Endothelial cell (in vitro differentiated cells): Measurements from ENCODE around the gene CLEC2A. TPM values are rescaled to one million over a fixed set of nuclear protein-coding genes. Genes with fewer than 3 reads are reported as not detected.
A peak's percentile ranks its signal among the peaks of the same experiment; 100 is the strongest.
"Not testable (repeated sequence)": the region's sequence is repeated elsewhere in the genome, so short reads cannot be mapped to it uniquely, and the experiment has no call there.

ENCODE experiments used
- DNase-seq: peaks from one replicate; pipeline ENCODE4 v3.0.0; 2021; ENCODE audit warnings: low spot score
- H3K27ac Mint-ChIP-seq: one replicate; pipeline ENCODE4 v1.8.0; 2021; ENCODE audit warnings: mixed read lengths, inconsistent platforms; ENCODE audit not compliant: unreplicated experiment
- H3K27me3 Mint-ChIP-seq: one replicate; pipeline ENCODE4 v1.8.0; 2021; ENCODE audit warnings: mild to moderate bottlenecking, moderate library complexity, mixed read lengths, inconsistent platforms; ENCODE audit not compliant: unreplicated experiment
- H3K36me3 Mint-ChIP-seq: one replicate; pipeline ENCODE4 v1.8.0; 2021; ENCODE audit warnings: mild to moderate bottlenecking, low read depth, mixed read lengths, inconsistent platforms; ENCODE audit not compliant: unreplicated experiment
- H3K4me1 Mint-ChIP-seq: one replicate; pipeline ENCODE4 v1.8.0; 2021; ENCODE audit warnings: mild to moderate bottlenecking, mixed read lengths, inconsistent platforms; ENCODE audit not compliant: unreplicated experiment
- H3K4me3 Mint-ChIP-seq: one replicate; pipeline ENCODE4 v1.8.0; 2021; ENCODE audit warnings: mild to moderate bottlenecking, mixed read lengths, inconsistent platforms; ENCODE audit not compliant: unreplicated experiment
- H3K9me3 Mint-ChIP-seq: one replicate; pipeline ENCODE4 v1.8.0; 2021; ENCODE audit warnings: mixed read lengths, inconsistent platforms; ENCODE audit not compliant: unreplicated experiment
- CTCF ChIP-seq: fragments of 200-600 bp; sonication (generic); IDR thresholded peaks from one replicate; pipeline ENCODE4 v1.5.0; 2021; ENCODE audit warnings: antibody characterized with exemption; ENCODE audit not compliant: unreplicated experiment
- long read RNA-seq: library from polyadenylated mRNA; unstranded; transcript quantifications from one replicate; pipeline ENCODE4 v2.0.0, GENCODE V29; 2020; ENCODE audit not compliant: unreplicated experiment
- total RNA-seq: library from RNA; stranded (reverse); fragmentation: NEBNext Ultra II Directional; extraction: Animal tissue kit (Norgen Biotek cat#: 25700); gene quantifications from one replicate; pipeline ENCODE4 v1.2.1, GENCODE V29; 2021; ENCODE audit not compliant: unreplicated experiment

Gene CLEC2A
- total RNA-seq: not detected
- long read RNA-seq: 0 reads

GRCh38 chr12:9932270-9932669 lies at the start of gene CLEC2A:
TSS of gene CLEC2A (minus strand) at chr12:9932370. CDS start at chr12:9932329, 41 bp downstream.
- no peaks in the 10 kb centered on the region for H3K9me3 Mint-ChIP-seq
- H3K36me3 Mint-ChIP-seq: no peaks in the 10 kb centered on the region
- no peak within 1 kb of the TSS for H3K4me3 Mint-ChIP-seq
- no peaks in the 10 kb centered on the region for H3K4me1 Mint-ChIP-seq
- no peaks in the 10 kb centered on the region for H3K27me3 Mint-ChIP-seq
- no peak for TF ChIP-seq CTCF
- no peak for DNase-seq
- H3K27ac Mint-ChIP-seq: no peak within 1 kb of the TSS

- no peaks in the 10 kb centered on the region for H3K4me1 Mint-ChIP-seq
- peaks cover 9% of the 10 kb centered on the region for H3K36me3 Mint-ChIP-seq
- no peak for DNase-seq
- H3K9me3 Mint-ChIP-seq: peaks cover 8% of the 10 kb centered on the region
- no peak overlapping the region for H3K4me3 Mint-ChIP-seq
- no peak overlapping the region for H3K27ac Mint-ChIP-seq
- no peaks in the 10 kb centered on the region for H3K27me3 Mint-ChIP-seq
- TF ChIP-seq CTCF: no peak
These were observed 48.0 kb upstream of the CLEC2A start for GRCh38 chr12:9980126-9980525.

GRCh38 chr12:9977916-9978315 lies 45.7 kb upstream of the CLEC2A start:
- peaks cover 8% of the 10 kb centered on the region for H3K9me3 Mint-ChIP-seq
- no peaks in the 10 kb centered on the region for H3K4me1 Mint-ChIP-seq
- DNase-seq: no peak
- H3K4me3 Mint-ChIP-seq: no peak overlapping the region
- no peak for TF ChIP-seq CTCF
- H3K27ac Mint-ChIP-seq: no peak overlapping the region
- H3K36me3 Mint-ChIP-seq: peaks cover 9% of the 10 kb centered on the region
- H3K27me3 Mint-ChIP-seq: no peaks in the 10 kb centered on the region

GRCh38 chr12:9976626-9977025 lies 44.5 kb upstream of the CLEC2A start:
- H3K27me3 Mint-ChIP-seq, H3K36me3 Mint-ChIP-seq, H3K4me1 Mint-ChIP-seq, H3K9me3 Mint-ChIP-seq, DNase-seq, H3K27ac Mint-ChIP-seq: not testable (repeated sequence)
- peak overlapping the region; percentile 37 for H3K4me3 Mint-ChIP-seq

GRCh38 chr12:9975614-9976013 lies 43.4 kb upstream of the CLEC2A start:
- H3K4me3 Mint-ChIP-seq: no peak overlapping the region

GRCh38 chr12:9974731-9975130 lies 42.6 kb upstream of the CLEC2A start:
- not testable (repeated sequence) for H3K27me3 Mint-ChIP-seq, H3K4me3 Mint-ChIP-seq, H3K4me1 Mint-ChIP-seq

More at GRCh38 chr12:9975614-9976013, 43.4 kb upstream of the CLEC2A start:
- no peak for TF ChIP-seq CTCF
- H3K27ac Mint-ChIP-seq: no peak overlapping the region
- H3K4me1 Mint-ChIP-seq: no peaks in the 10 kb centered on the region
- DNase-seq: no peak
- H3K9me3 Mint-ChIP-seq: peaks cover 8% of the 10 kb centered on the region
- H3K27me3 Mint-ChIP-seq: no peaks in the 10 kb centered on the region
- peaks cover 9% of the 10 kb centered on the region for H3K36me3 Mint-ChIP-seq

More at GRCh38 chr12:9974731-9975130, 42.6 kb upstream of the CLEC2A start:
- H3K9me3 Mint-ChIP-seq, H3K27ac Mint-ChIP-seq, H3K36me3 Mint-ChIP-seq, DNase-seq: not testable (repeated sequence)
